Activated CD4-positive, alpha-beta memory T cell treated with anti-CD3 and anti-CD28 coated beads for 36 hours (primary cell): ENCODE data around the gene SPARCL1. TPM values are rescaled to one million over a fixed set of nuclear protein-coding genes. Genes with fewer than 3 reads are reported as not detected.
"Not testable (repeated sequence)": the region's sequence is repeated elsewhere in the genome, so short reads cannot be mapped to it uniquely, and the experiment has no call there.

Experiments
- CTCF ChIA-PET: fragments of 350-600 bp; sonication (Branson Sonifier 250); formaldehyde crosslinking; loops from one replicate; lab custom pipeline; 2021; ENCODE audit warnings: antibody characterized with exemption, inconsistent platforms; lab: Charles Lee
- POLR2A ChIA-PET: fragments of 350-600 bp; sonication (Branson Sonifier 250); formaldehyde crosslinking; loops from one replicate; lab custom pipeline; 2021; ENCODE audit warnings: antibody characterized with exemption; lab: Charles Lee
- DNase-seq: peaks from one replicate; pipeline ENCODE4 v3.0.0-alpha.2; 2020
- H3K27ac Mint-ChIP-seq: one replicate; pipeline ENCODE4 v1.8.0; 2021; ENCODE audit warnings: mixed read lengths
- H3K27me3 Mint-ChIP-seq: one replicate; pipeline ENCODE4 v1.8.0; 2021; ENCODE audit warnings: mixed read lengths
- H3K36me3 Mint-ChIP-seq: one replicate; pipeline ENCODE4 v1.8.0; 2021; ENCODE audit warnings: mixed read lengths
- H3K4me1 Mint-ChIP-seq: one replicate; pipeline ENCODE4 v1.8.0; 2021; ENCODE audit warnings: low read depth, mixed read lengths
- H3K4me3 Mint-ChIP-seq: one replicate; pipeline ENCODE4 v1.8.0; 2021; ENCODE audit warnings: mild to moderate bottlenecking, mixed read lengths
- H3K9me3 Mint-ChIP-seq: one replicate; pipeline ENCODE4 v1.8.0; 2021; ENCODE audit warnings: mixed read lengths
- intact Hi-C: fragments of 100-400 bp; cut with micrococcal nuclease; formaldehyde crosslinking; loops from one replicate; pipeline ENCODE4 v1.15.1; 2023
- total RNA-seq, 2 experiments: library from RNA; stranded (reverse); gene quantifications; one replicate each; pipeline ENCODE4 v1.2.3, GENCODE V29; 2021

The SPARCL1 gene, protein sequence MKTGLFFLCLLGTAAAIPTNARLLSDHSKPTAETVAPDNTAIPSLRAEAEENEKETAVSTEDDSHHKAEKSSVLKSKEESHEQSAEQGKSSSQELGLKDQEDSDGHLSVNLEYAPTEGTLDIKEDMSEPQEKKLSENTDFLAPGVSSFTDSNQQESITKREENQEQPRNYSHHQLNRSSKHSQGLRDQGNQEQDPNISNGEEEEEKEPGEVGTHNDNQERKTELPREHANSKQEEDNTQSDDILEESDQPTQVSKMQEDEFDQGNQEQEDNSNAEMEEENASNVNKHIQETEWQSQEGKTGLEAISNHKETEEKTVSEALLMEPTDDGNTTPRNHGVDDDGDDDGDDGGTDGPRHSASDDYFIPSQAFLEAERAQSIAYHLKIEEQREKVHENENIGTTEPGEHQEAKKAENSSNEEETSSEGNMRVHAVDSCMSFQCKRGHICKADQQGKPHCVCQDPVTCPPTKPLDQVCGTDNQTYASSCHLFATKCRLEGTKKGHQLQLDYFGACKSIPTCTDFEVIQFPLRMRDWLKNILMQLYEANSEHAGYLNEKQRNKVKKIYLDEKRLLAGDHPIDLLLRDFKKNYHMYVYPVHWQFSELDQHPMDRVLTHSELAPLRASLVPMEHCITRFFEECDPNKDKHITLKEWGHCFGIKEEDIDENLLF
- not detected for total RNA-seq

DNA sequence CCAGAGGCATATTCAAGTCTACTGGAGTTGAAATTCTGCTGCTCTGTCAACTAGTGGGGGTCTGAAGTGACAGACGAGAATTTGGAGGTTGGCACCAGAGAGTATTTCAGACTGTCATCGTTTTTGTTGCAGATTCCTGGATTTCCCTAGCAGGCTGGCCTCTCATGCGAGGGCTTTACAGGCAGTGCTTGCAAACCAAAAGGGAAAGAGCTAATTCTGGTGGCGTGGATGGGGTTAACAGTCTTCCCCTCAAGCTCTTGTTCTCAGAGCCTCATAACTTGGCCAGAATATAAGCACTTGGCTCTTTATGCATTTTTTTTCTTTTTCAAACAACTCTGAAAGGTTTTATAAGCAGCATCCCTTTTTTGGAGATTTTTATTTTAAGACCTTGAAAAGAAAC is at the start of gene SPARCL1:
Gene SPARCL1 (minus strand): TSS at position 190 of the 400 bp plus-strand sequence. CDS start 29,802 bp downstream, outside the sequence.
- Mint-ChIP-seq H3K27ac (no peak within 1 kb of the TSS), H3K9me3 (peaks cover 16% of the 10 kb centered on the region), H3K4me3 (no peak within 1 kb of the TSS), H3K27me3 (no peaks in the 10 kb centered on the region), H3K4me1 (no peaks in the 10 kb centered on the region), H3K36me3 (no peaks in the 10 kb centered on the region)
- CTCF ChIA-PET: no interaction called here
- POLR2A ChIA-PET: no interaction called here
- DNase-seq: no peak
- intact Hi-C loops: no loop called here

DNA sequence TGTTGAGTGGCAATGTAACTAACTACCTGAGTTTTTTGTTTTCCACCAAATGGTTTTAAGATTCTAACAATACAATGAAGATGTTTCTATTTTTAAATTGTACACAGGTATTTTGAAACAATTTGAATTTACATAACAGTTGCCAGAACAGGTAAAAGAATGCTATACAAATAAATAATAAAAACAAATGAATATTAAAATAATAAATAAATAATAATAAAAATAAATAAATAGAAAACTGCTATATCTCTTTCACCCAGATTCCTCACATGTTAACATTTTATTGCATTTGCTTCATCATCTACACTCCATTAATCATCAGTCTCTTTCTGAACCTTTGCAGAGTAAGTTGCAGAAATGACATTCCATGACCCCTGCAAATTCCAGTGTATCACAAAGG is 46.8 kb upstream of the SPARCL1 start:
- Mint-ChIP-seq H3K4me1 (no peaks in the 10 kb centered on the region), H3K4me3 (no peak overlapping the region), H3K27ac (no peak overlapping the region), H3K9me3 (peaks cover 2% of the 10 kb centered on the region), H3K27me3 (no peaks in the 10 kb centered on the region), H3K36me3 (no peaks in the 10 kb centered on the region)
- ChIA-PET CTCF (interaction anchor here (0.6 kb wide), 1 partner anchor 212 kb away, joined by 3 read pairs; no protein-coding TSS in a partner anchor), POLR2A (no interaction called here)
- intact Hi-C loops: loop anchor here (1.0 to 5.0 kb wide), 2 partner anchors 20 to 74 kb away; no protein-coding TSS in a partner anchor
- no peak for DNase-seq

DNA sequence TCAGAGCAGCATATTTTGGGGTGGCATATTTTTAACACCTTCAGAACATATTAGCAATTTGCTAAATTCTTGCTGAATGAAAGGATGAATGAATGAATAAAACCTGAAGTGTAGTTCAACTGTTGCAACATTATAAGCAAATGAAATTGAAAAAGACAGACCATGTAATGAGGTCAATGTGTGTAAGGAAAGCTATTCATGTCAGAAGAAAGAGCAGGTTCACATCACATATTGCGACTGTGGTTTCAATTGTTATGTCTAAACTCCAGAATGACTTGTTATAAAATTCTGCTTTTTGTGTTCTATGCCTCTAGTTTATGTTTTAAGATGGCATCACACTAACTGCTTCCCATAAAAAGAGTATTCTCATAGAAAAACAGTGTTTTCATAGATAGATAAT is 46.2 kb upstream of the SPARCL1 start:
- Mint-ChIP-seq H3K27ac (no peak overlapping the region), H3K4me3 (no peak overlapping the region), H3K4me1 (no peaks in the 10 kb centered on the region), H3K36me3 (no peaks in the 10 kb centered on the region), H3K9me3 (peaks cover 2% of the 10 kb centered on the region), H3K27me3 (peaks cover 3% of the 10 kb centered on the region)
- no peak for DNase-seq
- intact Hi-C loops: loop anchor here (1.0 to 5.0 kb wide), 2 partner anchors 19 to 73 kb away; no protein-coding TSS in a partner anchor
- ChIA-PET POLR2A (no interaction called here), CTCF (no interaction called here)

DNA sequence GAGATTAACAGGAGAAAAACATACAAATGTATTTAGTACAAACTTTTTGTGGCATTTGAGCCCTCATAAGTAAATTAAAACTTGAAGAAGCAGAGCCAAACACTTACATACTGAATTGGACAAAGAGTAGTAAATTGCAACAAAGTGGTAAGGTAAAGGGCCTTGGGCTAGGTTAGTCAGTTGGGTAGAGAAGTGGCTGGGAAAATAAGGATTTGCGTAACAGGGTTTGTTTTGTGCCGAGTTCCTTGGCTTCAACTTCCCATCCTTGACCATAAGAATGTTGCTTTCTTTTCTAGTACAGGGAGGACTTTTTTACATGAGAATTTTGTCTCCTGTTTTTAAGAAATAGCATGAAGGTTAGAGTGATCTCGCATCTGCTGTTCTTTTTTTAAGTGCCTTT is 45.8 kb upstream of the SPARCL1 start:
- no peaks in the 10 kb centered on the region for H3K4me1 Mint-ChIP-seq
- peaks cover 3% of the 10 kb centered on the region for H3K27me3 Mint-ChIP-seq
- DNase-seq: no peak
- intact Hi-C loops: loop anchor here (1.0 to 5.0 kb wide), 2 partner anchors 19 to 73 kb away; no protein-coding TSS in a partner anchor
- H3K36me3 Mint-ChIP-seq: no peaks in the 10 kb centered on the region
- H3K9me3 Mint-ChIP-seq: peaks cover 2% of the 10 kb centered on the region
- CTCF ChIA-PET: no interaction called here
- POLR2A ChIA-PET: no interaction called here
- H3K4me3 Mint-ChIP-seq: no peak overlapping the region
- no peak overlapping the region for H3K27ac Mint-ChIP-seq

DNA sequence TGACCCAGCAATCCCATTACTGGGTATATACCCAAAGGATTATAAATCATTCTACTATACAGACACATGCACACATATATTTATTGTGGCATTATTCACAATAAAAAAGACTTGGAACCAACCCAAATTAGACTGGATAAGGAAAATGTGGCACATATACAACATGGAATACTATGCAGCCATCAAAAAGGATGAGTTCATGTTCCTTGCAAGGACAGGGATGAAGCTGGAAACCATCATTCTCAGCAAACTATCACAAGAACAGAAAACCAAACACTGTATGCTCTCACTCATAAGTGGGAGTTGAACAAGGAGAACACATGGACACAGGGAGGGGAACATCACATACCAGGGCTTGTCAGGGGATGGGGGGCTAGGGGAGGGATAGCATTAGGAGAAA is 45.2 kb upstream of the SPARCL1 start:
- CTCF ChIA-PET, DNase-seq, H3K36me3 Mint-ChIP-seq, intact Hi-C loops, H3K9me3 Mint-ChIP-seq, H3K27me3 Mint-ChIP-seq, POLR2A ChIA-PET, H3K4me1 Mint-ChIP-seq, H3K4me3 Mint-ChIP-seq: not testable (repeated sequence)
- H3K27ac Mint-ChIP-seq: peak overlapping the region; percentile 28

DNA sequence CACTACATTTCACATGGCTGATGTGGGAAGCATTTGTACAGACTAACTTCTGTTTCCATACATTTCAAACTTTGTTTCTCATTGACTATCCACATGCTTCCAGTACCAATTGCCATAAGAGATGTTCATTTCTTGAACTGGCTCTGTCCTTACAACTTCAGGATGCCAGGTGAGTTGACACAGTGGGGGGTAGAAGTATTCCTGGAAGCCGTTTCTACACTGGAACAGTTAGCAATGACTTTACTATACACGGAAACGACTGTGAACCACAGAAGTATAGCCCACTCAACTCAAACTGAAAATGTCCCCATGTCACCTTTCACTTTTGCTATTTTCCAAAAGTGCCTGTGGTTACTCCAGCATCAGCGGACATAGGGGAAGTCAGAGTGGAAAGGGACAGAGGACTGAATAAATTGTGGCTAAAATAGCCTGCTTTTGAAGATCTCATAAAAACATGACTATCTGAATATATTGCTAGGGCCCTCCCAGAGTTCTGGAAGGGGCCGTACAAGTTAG is 41.2 kb upstream of the SPARCL1 start:
- POLR2A ChIA-PET: no interaction called here
- H3K4me1 Mint-ChIP-seq: no peaks in the 10 kb centered on the region
- H3K36me3 Mint-ChIP-seq: no peaks in the 10 kb centered on the region
- H3K27ac Mint-ChIP-seq: no peak overlapping the region
- H3K27me3 Mint-ChIP-seq: peaks cover 5% of the 10 kb centered on the region
- H3K9me3 Mint-ChIP-seq: peaks cover 2% of the 10 kb centered on the region
- DNase-seq: no peak
- CTCF ChIA-PET: no interaction called here
- intact Hi-C loops: no loop called here
- no peak overlapping the region for H3K4me3 Mint-ChIP-seq

DNA sequence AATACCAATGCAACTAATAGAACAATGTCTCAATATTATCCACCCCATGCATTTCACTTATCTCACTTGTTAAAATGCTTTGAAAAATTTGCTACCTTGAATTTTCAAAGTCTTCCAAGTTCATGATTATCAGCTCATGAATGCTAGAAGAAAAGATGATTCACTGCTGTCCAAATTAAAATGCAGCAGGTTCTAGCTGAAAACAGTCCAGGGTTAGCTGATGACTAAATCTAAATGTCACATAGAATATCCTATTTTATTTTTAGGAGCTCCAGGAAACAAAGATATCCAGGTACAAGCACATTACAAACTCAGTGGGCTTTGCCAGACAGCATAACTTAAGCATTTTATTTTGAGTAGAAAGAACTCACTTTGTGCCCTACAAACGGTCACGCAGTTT is 38.0 kb upstream of the SPARCL1 start:
- no peak for DNase-seq
- intact Hi-C loops: no loop called here
- H3K4me3 Mint-ChIP-seq: no peak overlapping the region
- peaks cover 5% of the 10 kb centered on the region for H3K27me3 Mint-ChIP-seq
- no peak overlapping the region for H3K27ac Mint-ChIP-seq
- no peaks in the 10 kb centered on the region for H3K9me3 Mint-ChIP-seq
- CTCF ChIA-PET: interaction anchor here (0.6 kb wide), 1 partner anchor 277 kb away, joined by 3 read pairs; no protein-coding TSS in a partner anchor
- POLR2A ChIA-PET: no interaction called here
- no peaks in the 10 kb centered on the region for H3K4me1 Mint-ChIP-seq
- H3K36me3 Mint-ChIP-seq: no peaks in the 10 kb centered on the region

DNA sequence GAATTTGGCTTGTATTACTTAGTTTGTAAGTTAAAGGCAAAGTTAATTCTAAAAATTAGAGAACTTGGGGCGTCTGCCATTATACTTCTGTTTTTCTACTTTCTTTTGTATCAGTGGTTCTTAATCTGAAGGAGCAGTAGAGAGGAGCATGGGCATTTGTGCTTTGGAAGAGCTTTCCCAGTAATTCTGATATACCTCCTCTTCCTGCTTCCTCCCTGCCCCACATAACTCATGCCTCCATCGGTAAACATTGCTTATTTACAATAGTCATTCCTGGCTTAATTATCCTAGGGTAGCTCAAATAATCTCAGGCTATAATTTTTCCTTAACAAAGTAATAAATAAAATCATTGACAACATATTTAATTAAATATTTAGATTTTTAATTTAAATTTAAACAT is 37.1 kb upstream of the SPARCL1 start:
- Mint-ChIP-seq H3K4me1 (no peaks in the 10 kb centered on the region), H3K9me3 (no peaks in the 10 kb centered on the region), H3K36me3 (no peaks in the 10 kb centered on the region), H3K4me3 (no peak overlapping the region), H3K27me3 (peaks cover 5% of the 10 kb centered on the region), H3K27ac (no peak overlapping the region)
- intact Hi-C loops: no loop called here
- no peak for DNase-seq
- ChIA-PET POLR2A (no interaction called here), CTCF (no interaction called here)

DNA sequence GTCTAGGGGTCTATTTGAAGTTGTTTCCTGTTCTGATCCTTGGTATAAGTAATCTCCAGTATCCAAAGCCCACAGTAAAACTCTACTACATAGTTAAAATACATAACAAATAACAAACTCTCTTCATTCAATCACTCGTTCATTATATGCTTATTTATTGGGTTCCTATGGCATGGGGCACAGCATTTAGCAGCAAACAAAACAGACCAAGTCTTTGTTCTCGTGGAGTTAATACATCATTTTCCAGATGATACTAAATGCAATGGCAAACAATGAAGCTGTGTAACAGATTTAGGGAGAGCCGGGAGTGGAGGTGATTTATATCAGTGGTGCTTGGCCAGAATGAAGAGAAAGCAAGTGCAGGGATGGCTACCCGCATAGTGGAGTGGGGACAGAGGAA is 36.6 kb upstream of the SPARCL1 start:
- no peaks in the 10 kb centered on the region for H3K36me3 Mint-ChIP-seq
- CTCF ChIA-PET: no interaction called here
- peaks cover 3% of the 10 kb centered on the region for H3K27me3 Mint-ChIP-seq
- no peak overlapping the region for H3K4me3 Mint-ChIP-seq
- no peak overlapping the region for H3K27ac Mint-ChIP-seq
- intact Hi-C loops: no loop called here
- POLR2A ChIA-PET: no interaction called here
- no peak for DNase-seq
- H3K9me3 Mint-ChIP-seq: no peaks in the 10 kb centered on the region
- H3K4me1 Mint-ChIP-seq: peaks cover 5% of the 10 kb centered on the region

DNA sequence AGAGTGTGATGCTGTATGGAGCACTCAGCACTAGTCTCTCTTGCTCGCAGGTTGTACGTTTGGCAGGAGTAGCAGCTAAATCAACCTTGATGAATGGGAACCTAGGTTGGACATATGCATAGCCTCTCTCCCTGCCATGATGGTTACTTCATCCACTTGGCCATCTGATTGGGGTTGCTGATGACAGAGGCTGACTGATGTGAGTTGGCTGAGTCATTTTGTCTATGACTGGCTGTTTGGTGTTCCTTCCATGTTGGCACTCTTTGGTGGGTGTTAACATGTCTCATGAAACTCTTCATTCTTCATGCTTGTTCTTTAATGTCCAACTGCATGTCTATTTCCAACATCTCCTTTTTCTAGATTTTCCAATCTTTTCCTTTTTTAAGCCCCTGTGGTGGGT is 31.6 kb upstream of the SPARCL1 start:
- no peaks in the 10 kb centered on the region for H3K36me3 Mint-ChIP-seq
- H3K9me3 Mint-ChIP-seq: no peaks in the 10 kb centered on the region
- POLR2A ChIA-PET: no interaction called here
- CTCF ChIA-PET: no interaction called here
- H3K4me3 Mint-ChIP-seq: no peak overlapping the region
- peaks cover 21% of the 10 kb centered on the region for H3K4me1 Mint-ChIP-seq
- intact Hi-C loops: no loop called here
- H3K27me3 Mint-ChIP-seq: peaks cover under 1% of the 10 kb centered on the region
- H3K27ac Mint-ChIP-seq: no peak overlapping the region
- peak; percentile 16 for DNase-seq

DNA sequence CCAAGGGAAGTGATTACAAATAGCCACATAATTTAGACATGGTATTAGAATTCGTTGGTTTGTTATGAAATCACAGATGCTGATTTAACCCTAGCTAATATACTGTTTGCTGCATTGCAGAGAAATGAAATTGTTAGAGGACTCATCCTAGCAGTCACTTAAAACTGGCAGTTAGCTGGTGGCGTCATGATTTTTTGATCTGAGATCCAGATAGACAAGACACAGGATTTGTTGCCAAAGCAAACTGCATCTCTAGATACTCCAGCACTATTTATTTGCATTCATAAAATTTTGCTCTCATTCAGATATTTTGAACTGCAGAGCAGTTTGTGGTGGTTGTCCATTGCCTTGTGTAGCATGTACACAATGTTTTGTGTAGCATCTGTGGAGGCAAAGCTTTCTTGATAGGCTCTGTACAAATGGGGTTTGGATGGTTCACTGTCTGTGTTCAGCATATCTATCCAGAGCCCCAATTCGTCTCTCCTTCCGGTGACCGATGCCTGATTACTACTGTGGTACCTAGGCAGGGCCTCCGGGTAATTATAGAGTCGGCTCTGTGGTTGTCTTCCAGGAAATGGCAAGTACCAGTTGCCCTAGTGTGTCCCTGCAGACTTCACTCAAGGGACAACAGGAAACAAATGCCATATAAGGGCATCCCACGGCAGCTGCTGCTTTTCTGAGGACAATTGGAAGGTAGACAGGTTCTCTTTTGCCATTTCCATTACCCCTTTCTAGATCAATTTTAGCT is 30.1 kb upstream of the SPARCL1 start:
- ChIA-PET POLR2A (no interaction called here), CTCF (no interaction called here)
- H3K4me1 Mint-ChIP-seq: peaks cover 21% of the 10 kb centered on the region
- H3K4me3 Mint-ChIP-seq: no peak overlapping the region
- no peaks in the 10 kb centered on the region for H3K36me3 Mint-ChIP-seq
- H3K27ac Mint-ChIP-seq: no peak overlapping the region
- H3K27me3 Mint-ChIP-seq: no peaks in the 10 kb centered on the region
- intact Hi-C loops: loop anchor here (5.0 kb wide), 1 partner anchor 167 kb away; the partner anchor contains the start of gene HSD17B11
- no peaks in the 10 kb centered on the region for H3K9me3 Mint-ChIP-seq
- DNase-seq: peak; percentile 69

DNA sequence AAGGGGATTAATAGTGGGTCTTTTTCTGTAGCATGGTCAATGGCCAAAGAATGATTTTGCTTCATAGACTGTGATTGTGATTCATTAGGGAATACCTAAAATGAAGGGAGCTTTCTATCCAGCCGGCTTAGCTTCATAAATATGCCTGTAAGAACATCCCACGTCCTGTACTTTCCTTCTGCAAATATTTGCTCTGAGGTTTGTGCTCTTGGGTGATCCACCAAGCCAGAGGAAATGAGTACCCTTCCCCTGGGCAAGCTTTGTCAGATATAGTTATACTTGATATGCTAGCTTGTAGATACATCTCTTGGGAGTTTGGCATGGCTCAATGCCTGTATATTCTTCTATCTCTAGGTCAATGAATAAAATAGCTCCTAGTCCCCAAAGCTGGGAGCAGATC is 28.2 kb upstream of the SPARCL1 start:
- Mint-ChIP-seq H3K4me3 (no peak overlapping the region), H3K27me3 (no peaks in the 10 kb centered on the region), H3K27ac (no peak overlapping the region), H3K36me3 (no peaks in the 10 kb centered on the region), H3K4me1 (peaks cover 21% of the 10 kb centered on the region), H3K9me3 (no peaks in the 10 kb centered on the region)
- DNase-seq: no peak
- intact Hi-C loops: loop anchor here (5.0 kb wide), 1 partner anchor 165 kb away; the partner anchor contains the start of gene HSD17B11
- CTCF ChIA-PET: no interaction called here
- POLR2A ChIA-PET: no interaction called here
